Duodenal mucosa (tissue), 2 donors: ENCODE measurements around the gene TEX22.

Experiments used
- H3K27ac ChIP-seq: one replicate; pipeline ENCODE4 v1.7.0; 2013; ENCODE audit warnings: low read depth, low read length
- H3K27me3 ChIP-seq, 2 donors: one replicate each; pipeline ENCODE4 v1.7.0; 2013; ENCODE audit warnings: low read length in 2 of 2, control low read depth in 1 of 2; ENCODE audit not compliant: insufficient read depth in 2 of 2, control insufficient read depth in 1 of 2
- H3K36me3 ChIP-seq, 2 donors: one replicate each; pipeline ENCODE4 v1.7.0; 2013; ENCODE audit warnings: low read length in 2 of 2, control low read depth in 1 of 2; ENCODE audit not compliant: insufficient read depth in 2 of 2, control insufficient read depth in 1 of 2
- H3K4me1 ChIP-seq, 2 donors: one replicate each; pipeline ENCODE4 v1.7.0; 2013; ENCODE audit warnings: low read length in 2 of 2, control low read depth in 1 of 2; ENCODE audit not compliant: insufficient read depth in 2 of 2, control insufficient read depth in 1 of 2
- H3K4me3 ChIP-seq, 2 donors: one replicate each; pipeline ENCODE4 v1.7.0; 2013; ENCODE audit warnings: low read length in 2 of 2, low read depth in 1 of 2
- H3K9ac ChIP-seq, 2 donors: one replicate each; pipeline ENCODE4 v1.7.0; 2013; ENCODE audit warnings: low read length in 2 of 2, low read depth in 1 of 2
- H3K9me3 ChIP-seq, 2 donors: one replicate each; pipeline ENCODE4 v1.7.0; 2013; ENCODE audit warnings: low read length in 2 of 2, control low read depth in 1 of 2; ENCODE audit not compliant: control insufficient read depth in 1 of 2

TEX22 gene

DNA sequence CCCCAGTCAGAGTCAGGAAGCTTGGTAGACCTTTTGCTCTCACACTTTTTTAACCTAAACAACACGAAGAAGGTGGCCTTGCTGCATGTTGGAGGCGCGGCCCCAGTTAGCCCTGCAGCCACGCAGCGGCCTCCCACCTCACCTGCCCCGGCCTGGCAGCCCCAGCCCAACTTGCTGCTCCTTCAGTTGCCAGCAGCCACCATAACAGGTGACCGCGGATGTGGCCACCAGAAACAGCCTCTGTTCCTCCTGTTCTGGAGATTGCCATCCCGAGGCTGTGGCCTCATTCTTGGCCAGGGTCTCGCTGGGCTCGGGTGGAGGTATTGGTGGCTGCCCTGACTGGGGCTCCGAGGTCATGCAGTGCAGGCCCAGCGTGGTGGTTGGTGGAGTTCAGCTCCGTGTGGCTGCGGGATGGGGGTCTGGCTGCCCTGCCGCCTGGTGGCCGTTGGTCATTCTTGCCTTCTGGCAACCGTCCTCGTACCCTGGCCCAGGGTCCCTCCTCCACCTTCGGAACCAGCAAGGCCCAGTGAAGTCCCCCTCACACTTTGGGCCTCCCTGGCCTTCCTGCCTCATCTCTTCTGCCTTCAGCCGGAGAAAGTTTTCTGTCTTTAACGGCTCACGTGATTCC lies 20.7 kb upstream of the TEX22 start:
- Histone ChIP-seq H3K4me3 (no peak overlapping the region), H3K36me3 (peaks cover 0 to 10% of the 10 kb centered on the region in 2 donors), H3K9ac (no peak overlapping the region), H3K27me3 (no peaks in the 10 kb centered on the region), H3K4me1 (no peaks in the 10 kb centered on the region), H3K9me3 (no peaks in the 10 kb centered on the region), H3K27ac (no peak overlapping the region)

DNA sequence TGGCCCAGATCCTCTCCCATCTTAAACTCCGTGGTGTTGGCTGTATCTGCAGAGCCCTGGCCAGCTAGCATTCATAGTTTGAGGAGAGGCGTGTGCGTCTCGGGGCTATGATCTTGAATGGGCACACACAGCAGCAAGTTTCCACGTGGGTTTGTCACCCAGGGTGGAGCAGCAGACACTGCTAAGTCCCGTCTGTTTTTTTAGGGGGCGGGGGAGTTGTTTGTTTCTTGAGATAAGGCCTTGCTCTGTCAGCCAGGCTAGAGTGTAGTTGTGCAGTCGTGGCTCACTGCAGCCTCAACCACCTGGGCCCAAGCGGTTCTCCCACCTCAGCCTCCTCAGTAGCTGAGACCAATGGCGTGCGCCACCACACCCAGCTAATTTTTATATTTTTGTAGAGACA lies 20.1 kb upstream of the TEX22 start:
- Histone ChIP-seq H3K4me1 (no peaks in the 10 kb centered on the region), H3K9ac (no peak overlapping the region), H3K27ac (no peak overlapping the region), H3K36me3 (peaks cover 0 to 15% of the 10 kb centered on the region in 2 donors), H3K9me3 (no peaks in the 10 kb centered on the region), H3K4me3 (no peak overlapping the region), H3K27me3 (no peaks in the 10 kb centered on the region)

DNA sequence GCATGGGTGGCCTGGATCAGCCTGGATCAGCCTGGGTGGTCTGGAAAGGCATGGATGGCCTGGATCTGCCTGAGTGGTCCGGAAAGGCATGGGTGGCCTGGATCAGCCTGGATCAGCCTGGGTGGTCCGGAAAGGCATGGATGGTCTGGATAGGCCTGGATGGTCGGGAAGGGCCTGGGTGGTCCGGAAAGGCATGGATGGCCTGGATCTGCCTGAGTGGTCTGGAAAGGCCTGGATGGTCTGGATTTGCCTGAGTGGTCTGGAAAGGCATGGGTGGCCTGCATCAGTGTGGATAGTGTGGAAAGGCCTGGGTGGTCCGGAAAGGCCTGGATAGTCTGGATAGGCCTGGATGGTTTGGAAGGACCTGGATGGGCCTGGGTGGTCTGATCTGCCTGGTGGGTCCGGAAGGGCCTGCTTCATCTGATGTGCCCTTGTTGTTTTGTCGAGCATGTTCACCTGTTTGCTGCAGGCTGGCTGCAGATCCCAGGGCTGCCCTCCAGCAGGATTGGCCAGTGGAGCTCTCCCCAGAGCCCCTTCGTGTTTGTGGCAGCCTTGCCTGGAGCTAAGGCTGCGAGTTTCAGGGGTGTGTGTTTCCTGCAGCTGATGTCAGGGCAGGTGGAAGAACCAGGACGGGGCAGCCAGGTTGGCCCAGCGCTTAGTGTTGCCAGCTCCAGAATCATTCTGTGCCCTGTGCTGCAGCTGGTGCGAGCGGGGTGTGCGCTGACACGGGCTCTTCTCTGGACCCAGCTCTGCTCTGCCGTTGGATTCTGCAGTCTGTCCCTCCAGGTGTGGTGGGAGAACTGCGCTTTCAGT lies 19.3 kb upstream of the TEX22 start:
- no peaks in the 10 kb centered on the region for H3K4me1 ChIP-seq
- no peaks in the 10 kb centered on the region for H3K27me3 ChIP-seq
- peaks cover 0 to 23% of the 10 kb centered on the region in 2 donors for H3K36me3 ChIP-seq
- no peak overlapping the region for H3K27ac ChIP-seq
- no peaks in the 10 kb centered on the region for H3K9me3 ChIP-seq
- H3K9ac ChIP-seq, result no peak overlapping the region
- H3K4me3 ChIP-seq, result no peak overlapping the region

DNA sequence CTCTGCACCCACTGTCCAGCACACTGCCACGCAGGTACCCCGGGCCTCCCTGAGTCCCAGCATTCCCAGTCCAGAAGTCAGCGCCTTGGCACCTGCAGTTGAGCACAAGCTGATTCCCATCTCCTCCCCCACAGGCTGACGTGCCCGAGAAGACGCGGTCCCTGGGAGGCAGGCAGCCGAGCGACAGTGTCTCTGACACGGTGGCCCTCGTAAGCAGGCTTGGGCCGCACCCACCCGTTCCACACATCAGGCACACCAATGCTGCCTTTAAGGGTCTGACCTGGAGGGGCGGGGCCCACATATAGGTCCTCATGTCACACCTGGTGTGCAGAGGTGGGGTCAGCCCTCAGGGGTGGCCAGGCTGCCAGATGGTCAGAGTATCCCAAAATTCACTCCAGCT lies 18.4 kb upstream of the TEX22 start:
- H3K36me3 ChIP-seq, result peaks cover 0 to 23% of the 10 kb centered on the region in 2 donors
- no peak overlapping the region for H3K9ac ChIP-seq

DNA sequence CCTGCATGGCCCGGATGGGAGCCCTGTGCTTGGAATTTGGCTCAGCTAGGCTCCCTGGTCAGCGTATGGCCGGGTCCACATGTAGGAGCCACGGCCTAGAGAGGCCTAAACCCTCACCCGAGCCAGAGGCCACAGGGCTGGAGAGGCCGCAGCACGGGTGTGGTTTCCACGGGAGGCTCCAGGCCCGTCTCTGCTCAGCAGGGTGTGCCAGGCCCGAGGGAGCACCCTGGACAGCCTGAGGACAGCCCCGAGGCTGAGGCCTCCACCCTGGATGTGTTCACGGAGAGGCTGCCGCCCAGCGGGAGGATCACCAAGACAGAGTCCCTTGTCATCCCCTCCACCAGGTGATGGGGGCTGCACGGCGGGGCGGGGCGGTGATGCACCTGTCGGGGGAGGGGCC lies 17.6 kb upstream of the TEX22 start:
- Histone ChIP-seq H3K4me3 (no peak overlapping the region), H3K4me1 (no peaks in the 10 kb centered on the region), H3K27ac (no peak overlapping the region), H3K9ac (no peak overlapping the region), H3K27me3 (no peaks in the 10 kb centered on the region), H3K36me3 (peaks cover 0 to 23% of the 10 kb centered on the region in 2 donors), H3K9me3 (no peaks in the 10 kb centered on the region)

More for the DNA sequence above, 18.4 kb upstream of the TEX22 start:
- Histone ChIP-seq H3K4me3 (no peak overlapping the region), H3K27me3 (no peaks in the 10 kb centered on the region), H3K4me1 (no peaks in the 10 kb centered on the region), H3K27ac (no peak overlapping the region), H3K9me3 (no peaks in the 10 kb centered on the region)

DNA sequence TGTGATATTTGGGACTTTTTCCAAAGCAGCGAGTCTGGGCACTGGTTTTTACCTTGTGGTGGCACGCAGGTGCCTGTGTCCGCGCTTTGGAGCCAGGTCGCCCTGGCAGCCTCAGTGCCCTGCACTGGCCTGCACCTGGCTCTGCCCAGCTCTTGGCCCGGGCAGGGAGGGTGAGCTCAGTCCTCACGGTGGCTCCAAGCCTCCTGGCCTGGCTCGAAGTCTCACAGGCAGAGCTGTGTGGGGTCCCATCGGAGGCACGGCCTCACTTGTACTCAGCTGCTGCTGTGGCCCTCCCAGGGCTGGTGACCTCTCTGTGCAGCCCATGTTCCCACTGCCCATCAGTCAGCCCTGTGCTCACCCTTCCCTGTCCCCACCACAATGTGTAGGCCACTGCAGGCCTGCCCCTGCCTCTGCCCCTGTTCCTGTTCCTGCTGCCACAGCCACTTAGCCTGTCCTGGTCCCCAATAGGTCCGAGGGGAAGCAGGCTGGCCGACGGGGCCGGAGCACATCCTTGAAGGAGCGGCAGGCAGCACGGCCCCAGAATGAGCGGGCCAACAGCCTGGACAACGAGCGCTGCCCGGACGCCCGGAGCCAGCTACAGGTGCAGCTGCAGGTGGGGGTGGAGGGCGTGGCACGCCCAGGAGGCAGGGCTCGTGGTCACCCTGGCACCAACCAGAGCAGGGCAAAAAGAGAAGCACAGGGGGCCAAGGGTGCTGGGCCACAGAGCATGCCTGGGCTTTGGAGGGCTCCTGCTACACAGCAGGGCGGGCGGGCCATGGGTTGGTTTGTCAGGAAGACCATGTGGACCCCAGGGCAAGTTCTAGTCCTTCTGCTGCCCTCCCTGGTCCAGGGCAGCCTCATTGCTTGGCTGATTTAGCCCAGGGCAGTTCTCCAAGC lies 16.6 kb upstream of the TEX22 start:
- H3K27me3 ChIP-seq, result no peaks in the 10 kb centered on the region
- no peak overlapping the region for H3K9ac ChIP-seq
- H3K9me3 ChIP-seq, result no peaks in the 10 kb centered on the region
- H3K27ac ChIP-seq, result no peak overlapping the region
- no peak overlapping the region for H3K4me3 ChIP-seq
- H3K36me3 ChIP-seq, result peaks cover 0 to 23% of the 10 kb centered on the region in 2 donors
- H3K4me1 ChIP-seq, result no peaks in the 10 kb centered on the region

DNA sequence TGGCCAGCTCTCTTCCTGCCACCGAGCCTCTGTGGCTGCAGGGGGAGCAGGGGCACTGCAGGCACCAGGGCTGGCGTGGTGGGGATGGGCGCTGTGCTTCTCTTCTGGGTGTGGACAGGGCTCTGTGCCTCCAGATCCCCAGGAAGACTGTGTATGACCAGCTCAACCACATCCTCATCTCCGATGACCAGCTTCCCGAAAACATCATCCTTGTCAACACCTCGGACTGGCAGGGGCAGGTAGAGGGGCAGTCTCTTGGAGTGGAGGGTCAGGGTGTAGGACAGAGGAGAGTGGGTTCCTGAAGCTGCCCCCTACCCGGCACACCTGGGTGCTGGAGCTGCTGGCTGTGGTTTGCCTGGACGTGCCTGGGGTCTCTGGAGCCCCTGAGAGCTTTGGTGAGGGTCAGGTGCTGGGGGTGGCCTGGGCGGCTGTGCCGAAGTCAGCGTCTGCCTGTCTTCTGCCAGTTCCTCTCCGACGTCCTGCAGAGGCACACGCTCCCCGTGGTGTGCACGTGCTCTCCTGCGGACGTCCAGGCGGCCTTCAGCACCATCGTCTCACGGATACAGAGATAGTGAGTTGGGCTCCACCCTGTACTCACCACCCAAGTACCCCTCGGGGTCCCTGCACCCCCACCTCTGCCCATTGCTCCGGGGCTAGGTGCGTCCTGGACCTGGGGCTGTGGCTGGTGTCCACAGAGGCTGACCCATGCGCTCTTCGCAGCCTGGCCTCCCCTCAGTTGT lies 15.8 kb upstream of the TEX22 start:
- Histone ChIP-seq H3K36me3 (peaks cover 0 to 28% of the 10 kb centered on the region in 2 donors), H3K9ac (no peak overlapping the region), H3K9me3 (no peaks in the 10 kb centered on the region), H3K27ac (no peak overlapping the region), H3K4me3 (no peak overlapping the region), H3K27me3 (no peaks in the 10 kb centered on the region), H3K4me1 (no peaks in the 10 kb centered on the region)

DNA sequence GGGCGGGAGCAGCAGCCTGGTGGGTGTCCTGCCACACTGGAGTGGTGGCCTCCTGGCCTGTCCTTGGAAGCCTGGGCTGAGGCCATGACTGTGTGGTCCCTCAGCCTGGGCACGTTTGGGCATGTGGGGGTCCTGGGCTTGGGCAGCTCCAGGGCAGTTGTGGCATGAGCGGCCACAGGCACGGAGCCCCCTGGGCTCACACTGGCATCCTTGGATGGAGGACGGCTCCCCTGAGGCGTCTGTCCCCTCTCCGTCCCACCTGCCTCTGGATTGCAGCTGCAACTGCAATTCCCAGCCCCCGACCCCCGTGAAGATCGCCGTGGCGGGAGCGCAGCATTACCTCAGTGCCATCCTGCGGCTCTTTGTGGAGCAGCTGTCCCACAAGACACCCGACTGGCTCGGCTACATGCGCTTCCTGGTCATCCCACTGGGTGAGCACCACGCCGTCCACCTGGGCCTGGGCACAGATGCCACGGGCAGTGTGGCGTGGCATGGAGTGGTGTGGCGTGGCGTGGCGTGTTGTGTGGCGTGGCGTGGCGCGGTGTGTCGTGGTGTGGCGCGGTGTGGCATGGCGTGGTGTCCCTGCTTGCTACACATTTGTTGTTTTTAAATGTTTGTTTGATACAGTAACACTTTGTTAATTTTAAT lies 15.1 kb upstream of the TEX22 start:
- H3K4me1 ChIP-seq, result no peaks in the 10 kb centered on the region
- no peak overlapping the region for H3K9ac ChIP-seq
- peaks cover 0 to 32% of the 10 kb centered on the region in 2 donors for H3K36me3 ChIP-seq
- H3K4me3 ChIP-seq, result no peak overlapping the region
- H3K27ac ChIP-seq, result no peak overlapping the region
- H3K9me3 ChIP-seq, result no peaks in the 10 kb centered on the region
- no peaks in the 10 kb centered on the region for H3K27me3 ChIP-seq

DNA sequence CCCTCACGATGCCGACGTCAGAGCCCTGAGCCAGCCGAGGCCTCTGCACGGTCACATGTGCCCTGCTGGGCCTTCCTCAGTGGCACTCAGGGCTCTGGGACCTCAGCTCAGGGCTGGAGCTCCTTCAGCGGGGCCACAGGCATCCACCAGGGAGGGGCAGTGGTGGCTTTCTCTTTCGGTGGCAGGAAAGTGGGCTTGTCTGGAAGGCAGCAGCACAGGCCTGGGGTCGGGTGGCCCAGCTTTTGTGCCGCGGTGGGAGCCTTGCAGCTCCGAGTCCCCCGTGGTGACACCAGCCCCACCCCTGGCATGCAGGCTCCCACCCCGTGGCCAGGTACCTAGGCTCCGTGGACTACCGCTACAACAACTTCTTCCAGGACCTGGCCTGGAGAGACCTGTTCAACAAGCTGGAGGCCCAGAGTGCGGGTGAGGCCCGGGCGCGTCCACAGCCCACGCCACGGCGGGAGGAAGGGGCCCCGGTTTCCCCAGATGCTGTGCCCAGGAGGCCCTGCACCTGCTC lies 14.2 kb upstream of the TEX22 start:
- Histone ChIP-seq H3K4me1 (no peaks in the 10 kb centered on the region), H3K9me3 (no peaks in the 10 kb centered on the region), H3K4me3 (no peak overlapping the region), H3K27me3 (no peaks in the 10 kb centered on the region), H3K36me3 (peaks cover 0 to 32% of the 10 kb centered on the region in 2 donors), H3K9ac (no peak overlapping the region), H3K27ac (no peak overlapping the region)
